Measurements from ENCODE around the gene CYSLTR2.

GRCh38 chr13:48715977-48716376 is 62.2 kb downstream of the CYSLTR2 start:
- TF ChIP-seq CTCF (optimal IDR thresholded peaks at IDR 0.05 in 1 of 3, IDR thresholded peaks at IDR 0.05 in 1 of 3, conservative IDR thresholded peaks at IDR 0.05 in 1 of 3; ENCODE audit: extremely low read depth in 1 of 3, insufficient read depth in 2 of 3, low read length in 3 of 3) (no peak), EZH2 (IDR thresholded peaks at IDR 0.05; ENCODE audit: low read length) (no peak)
